Measurements from ENCODE around the gene RBM23.

The RBM23 gene

GRCh38 chr14:22885975-22886374, 33.0 kb downstream of the RBM23 start:
- DNase-seq = no peak

- no peak for DNase-seq
Measured at GRCh38 chr14:22884738-22885523, 34.0 kb downstream of the RBM23 start.

DNA sequence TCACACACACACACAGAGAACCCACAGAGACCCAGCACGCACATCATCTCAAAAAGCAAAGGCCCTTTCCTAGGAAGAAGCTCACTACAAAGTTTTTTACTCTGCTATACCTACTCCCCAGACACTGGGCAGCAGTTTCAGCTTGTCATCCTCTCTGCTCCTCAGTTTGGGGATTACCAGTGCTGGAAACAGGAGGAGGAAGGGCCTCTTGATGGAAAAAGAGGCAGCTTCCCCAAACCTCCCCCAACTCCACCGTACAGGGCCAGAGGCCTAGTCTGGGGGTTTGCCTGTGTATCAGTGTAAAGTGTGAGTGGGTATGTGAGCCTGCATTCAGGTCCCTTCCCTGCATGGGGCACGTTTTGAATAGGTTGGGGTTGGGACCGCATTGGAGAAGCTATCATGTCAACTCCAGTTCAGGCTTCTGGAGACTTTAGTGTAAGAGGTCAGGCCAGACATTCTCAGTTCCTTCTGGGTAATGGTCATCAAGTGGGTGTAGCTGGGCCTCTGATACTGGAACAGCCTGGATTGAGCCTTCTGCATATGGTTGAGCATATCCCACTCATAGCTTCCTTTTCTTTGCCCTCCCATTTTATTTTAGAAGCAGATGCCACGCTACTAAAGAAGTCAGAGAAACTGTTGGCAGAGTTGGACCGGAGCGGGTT, 34.7 kb downstream of the RBM23 start:
- no peak for DNase-seq

DNA sequence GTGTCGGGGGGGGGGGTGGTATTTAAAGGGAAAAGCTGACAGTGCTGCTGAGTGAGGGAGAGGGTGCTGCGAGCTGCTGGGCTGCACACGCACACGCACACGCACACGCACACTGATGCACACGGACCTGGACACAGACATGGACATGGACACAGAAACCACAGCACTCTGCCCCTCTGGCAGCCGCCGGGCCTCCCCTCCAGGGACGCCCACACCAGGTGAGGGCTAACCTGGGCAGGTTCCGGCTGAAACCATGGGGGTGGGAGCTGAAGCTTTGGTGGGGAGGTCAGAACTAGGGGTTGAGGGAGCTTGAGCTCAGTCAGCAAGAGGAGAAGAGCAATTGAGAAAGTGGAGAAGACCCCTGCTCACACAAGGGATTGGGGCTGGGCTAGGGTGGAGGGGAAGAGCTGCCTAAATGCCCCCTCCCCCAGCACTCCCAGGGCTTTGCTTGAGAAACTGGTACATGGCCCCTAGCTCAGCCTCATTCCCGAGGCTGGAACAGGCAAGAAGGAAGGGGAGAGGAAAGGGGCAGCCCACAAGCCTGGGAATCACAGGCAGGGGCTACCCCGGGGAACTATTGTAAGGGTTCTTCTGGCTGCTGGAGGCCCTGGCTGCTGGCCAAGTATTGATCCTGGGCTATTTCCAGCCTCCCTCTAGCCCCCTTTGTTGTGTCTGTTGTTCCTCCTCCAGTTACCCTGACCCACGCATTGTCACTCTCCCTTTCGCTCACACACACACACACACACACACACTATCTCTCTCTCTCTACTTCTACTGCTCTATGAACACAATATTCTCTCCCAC, 35.6 kb downstream of the RBM23 start, which contains the start of gene REM2:
TSS of gene REM2 (plus strand) at position 50 of the 804 bp plus-strand sequence. CDS start at position 116, 66 bp downstream.
- DNase-seq = no peak

DNA sequence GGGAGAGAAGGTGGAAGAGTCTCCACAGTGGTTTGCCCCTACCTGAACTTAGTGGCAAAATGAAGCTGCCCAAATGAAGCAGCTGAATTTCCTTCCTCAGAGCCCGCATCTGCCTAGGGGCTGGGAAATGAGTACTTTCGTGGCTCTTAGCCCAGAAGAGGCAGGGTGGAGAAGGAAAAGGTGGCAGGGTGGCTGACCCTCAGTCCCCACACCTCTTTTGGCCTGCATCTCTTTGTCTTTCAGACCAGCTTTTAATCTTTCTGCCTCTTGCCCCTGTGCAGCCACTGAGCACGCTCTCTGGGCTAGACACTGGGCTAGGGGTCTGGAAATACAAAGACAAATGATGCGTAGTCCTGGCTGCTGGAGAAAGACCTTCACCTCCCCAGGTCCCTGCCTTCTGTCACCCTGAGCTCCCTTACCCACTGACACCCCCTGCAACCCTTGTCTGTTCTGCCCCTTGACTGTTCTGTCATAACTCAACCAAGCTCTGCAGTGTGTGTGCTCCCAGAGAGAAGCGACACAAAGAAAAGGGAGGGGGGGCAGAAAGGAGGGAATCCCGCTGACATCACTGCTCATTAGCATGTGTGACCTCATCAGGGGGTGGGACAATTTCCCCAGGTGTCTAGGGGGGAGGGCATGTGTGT, 36.3 kb downstream of the RBM23 start:
- DNase-seq = peak; percentile 38

DNA sequence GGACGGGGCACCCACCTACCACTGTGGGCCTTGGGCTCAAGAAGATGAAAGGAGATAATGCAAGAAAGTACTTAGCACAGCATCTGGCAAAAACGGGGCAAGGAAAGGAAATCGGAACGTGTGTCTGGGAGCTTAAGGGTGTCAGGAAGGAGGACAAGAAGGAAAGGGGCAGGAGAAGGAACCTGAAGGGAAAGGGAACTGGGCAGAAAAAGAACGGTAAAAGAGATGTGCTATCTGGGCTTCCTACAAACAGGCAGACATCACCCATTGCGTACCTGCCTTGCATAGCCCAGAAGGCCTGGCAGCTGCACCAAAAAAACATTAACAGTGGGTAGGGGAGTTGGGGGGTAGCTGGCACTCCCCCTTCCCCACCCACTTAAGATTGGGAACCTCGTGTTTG, 36.9 kb downstream of the RBM23 start:
- no peak for DNase-seq

- no peak for DNase-seq
Measured at GRCh38 chr14:22878271-22879246, 40.4 kb downstream of the RBM23 start.

- no peak for DNase-seq
Measured at GRCh38 chr14:22877000-22877501, 41.9 kb downstream of the RBM23 start.

- no peak for DNase-seq
Measured at GRCh38 chr14:22875748-22876319, 43.1 kb downstream of the RBM23 start.

- no peak for DNase-seq
Measured at GRCh38 chr14:22875003-22875747, 43.8 kb downstream of the RBM23 start.

DNA sequence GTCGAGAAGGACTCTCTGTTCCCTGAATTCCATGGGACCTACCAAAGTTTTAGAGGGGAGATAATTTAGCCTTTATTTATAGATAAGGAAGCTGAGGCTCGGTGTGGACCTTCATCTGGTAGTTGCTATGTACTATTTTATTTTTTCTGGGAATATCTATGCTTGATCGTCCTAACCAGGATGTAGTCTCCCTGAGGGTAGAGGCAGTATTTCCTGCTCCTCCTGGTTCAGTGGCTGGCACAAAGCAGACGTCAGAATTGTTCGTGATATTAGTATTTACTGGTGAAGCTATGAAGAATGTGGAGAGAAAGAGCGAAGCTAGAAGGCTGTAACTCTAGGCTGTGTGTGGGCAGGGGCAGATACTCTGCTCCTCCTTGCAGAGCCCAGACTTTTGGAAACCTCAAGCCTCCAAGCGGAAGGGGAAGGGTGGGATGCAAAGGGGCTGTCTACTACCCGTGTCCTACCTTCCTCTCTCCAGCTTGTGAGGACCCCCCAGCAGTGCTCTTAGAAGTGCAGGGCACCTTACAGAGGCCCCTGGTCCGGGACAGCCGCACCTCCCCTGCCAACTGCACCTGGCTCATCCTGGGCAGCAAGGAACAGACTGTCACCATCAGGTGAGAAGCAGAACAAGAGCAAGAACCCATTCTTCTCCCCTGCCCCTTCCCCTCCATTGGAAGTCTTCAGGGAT, 46.0 kb downstream of the RBM23 start:
- no peak for DNase-seq

GRCh38 chr14:22872033-22872832, 46.7 kb downstream of the RBM23 start:
- DNase-seq = peak; percentile 78

DNA sequence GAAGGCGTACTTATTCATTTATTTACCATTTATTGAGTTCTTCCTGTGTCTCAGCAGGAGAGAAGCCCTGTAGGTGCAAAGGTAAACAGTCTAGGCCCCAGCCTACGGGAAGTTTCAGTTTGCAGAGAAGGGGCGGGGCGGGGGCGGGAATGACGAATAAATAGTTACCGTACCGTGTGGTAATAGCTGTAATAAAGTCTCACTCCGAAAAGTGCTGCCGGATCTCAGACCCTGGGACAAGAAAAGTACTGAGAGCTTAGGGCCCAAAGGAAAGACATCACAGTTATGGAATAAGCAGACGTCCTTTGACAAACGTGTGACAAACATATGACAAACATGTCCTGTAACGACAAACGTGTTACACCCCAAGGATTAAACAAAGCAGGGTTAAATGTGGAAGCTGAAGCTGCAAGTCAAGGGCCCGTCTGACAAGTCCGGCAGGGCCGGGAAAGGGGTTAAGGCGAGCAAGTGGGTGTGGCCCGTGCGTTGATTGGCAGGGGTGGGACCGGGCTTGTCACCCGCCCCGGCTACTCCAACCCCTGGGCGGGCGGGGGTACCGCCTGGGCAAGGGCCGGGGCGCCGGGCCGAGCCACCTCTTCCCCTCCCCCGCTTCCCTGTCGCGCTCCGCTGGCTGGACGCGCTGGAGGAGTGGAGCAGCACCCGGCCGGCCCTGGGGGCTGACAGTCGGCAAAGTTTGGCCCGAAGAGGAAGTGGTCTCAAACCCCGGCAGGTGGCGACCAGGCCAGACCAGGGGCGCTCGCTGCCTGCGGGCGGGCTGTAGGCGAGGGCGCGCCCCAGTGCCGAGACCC, 47.5 kb downstream of the RBM23 start, which contains the start of gene LRP10:
TSS of gene LRP10 (plus strand) at position 517 of the 809 bp plus-strand sequence. CDS start 564 bp downstream, outside the sequence.
- DNase-seq = peak; percentile 84

DNA sequence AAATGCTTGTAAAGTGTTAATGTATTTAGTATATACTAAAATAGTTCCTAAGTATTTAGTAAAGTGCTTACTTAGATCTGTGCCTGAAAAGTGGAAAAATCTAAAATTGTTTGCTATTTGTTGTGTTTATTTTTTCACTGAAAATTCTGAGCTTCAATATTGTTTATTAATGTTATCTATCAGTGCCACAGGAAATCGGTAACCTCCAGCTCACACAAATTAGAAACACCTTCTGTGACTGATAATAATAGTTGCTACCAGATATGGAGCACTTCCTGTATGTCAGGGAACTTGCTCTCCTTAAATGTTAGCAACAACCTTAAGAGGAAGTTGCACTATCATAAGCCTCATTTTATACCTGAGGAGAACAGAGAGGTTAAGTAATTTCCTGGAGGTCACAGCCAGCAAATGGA, 48.1 kb downstream of the RBM23 start:
- DNase-seq = no peak

- no peak for DNase-seq
Measured at GRCh38 chr14:22866874-22867273, 52.1 kb downstream of the RBM23 start.

- DNase-seq = no peak
Measured at GRCh38 chr14:22865424-22866405, 53.2 kb downstream of the RBM23 start.
